ENCODE data around the gene PCNX2. TPM values are rescaled to one million over a fixed set of nuclear protein-coding genes. Genes with fewer than 3 reads are reported as not detected.

The PCNX2 gene
- total RNA-seq, 1 donor from 2014 or later, result 17.2 TPM

DNA sequence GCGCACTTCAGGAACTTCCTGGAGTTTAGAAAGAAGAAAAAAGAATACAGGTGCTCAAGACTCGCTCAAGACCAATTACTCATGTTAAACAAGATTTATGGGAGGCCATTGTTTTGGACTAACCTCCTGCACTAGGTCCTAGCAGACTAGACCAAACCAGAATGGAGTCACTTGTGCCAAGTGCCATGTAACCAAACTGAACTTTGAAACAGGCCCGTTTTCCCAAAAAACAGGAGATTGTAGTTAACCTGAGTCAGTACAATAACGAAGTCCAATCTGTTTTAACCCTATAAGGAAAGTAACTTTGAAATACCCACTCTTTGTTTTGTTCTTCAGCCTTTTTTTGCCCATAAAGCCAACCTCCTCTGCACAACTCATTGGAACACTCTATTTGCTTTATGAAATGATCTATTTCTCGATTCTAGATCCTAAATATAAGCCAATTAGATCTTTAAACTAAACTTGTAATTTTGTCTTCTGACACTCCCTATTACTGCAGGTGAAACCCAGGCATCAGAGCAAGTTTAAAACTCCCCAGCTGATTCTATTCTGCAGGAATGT lies 345.8 kb downstream of the PCNX2 start:
- Mint-ChIP-seq H3K9me3 (ENCODE audit: unreplicated experiment) (peaks cover 3% of the 10 kb centered on the region), H3K36me3 (ENCODE audit: unreplicated experiment) (no peaks in the 10 kb centered on the region), H3K4me1 (ENCODE audit: unreplicated experiment) (peaks cover 30% of the 10 kb centered on the region), H3K27me3 (ENCODE audit: unreplicated experiment) (no peaks in the 10 kb centered on the region), H3K4me3 (ENCODE audit: unreplicated experiment) (peak overlapping the region; percentile 94), H3K27ac (ENCODE audit: unreplicated experiment) (peak overlapping the region; percentile 89)
- DNase-seq (ENCODE audit: extremely low spot score, unreplicated experiment), result no peak
- TF ChIP-seq, protein P1, sequence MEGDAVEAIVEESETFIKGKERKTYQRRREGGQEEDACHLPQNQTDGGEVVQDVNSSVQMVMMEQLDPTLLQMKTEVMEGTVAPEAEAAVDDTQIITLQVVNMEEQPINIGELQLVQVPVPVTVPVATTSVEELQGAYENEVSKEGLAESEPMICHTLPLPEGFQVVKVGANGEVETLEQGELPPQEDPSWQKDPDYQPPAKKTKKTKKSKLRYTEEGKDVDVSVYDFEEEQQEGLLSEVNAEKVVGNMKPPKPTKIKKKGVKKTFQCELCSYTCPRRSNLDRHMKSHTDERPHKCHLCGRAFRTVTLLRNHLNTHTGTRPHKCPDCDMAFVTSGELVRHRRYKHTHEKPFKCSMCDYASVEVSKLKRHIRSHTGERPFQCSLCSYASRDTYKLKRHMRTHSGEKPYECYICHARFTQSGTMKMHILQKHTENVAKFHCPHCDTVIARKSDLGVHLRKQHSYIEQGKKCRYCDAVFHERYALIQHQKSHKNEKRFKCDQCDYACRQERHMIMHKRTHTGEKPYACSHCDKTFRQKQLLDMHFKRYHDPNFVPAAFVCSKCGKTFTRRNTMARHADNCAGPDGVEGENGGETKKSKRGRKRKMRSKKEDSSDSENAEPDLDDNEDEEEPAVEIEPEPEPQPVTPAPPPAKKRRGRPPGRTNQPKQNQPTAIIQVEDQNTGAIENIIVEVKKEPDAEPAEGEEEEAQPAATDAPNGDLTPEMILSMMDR (IDR thresholded peaks at IDR 0.05), result no peak

DNA sequence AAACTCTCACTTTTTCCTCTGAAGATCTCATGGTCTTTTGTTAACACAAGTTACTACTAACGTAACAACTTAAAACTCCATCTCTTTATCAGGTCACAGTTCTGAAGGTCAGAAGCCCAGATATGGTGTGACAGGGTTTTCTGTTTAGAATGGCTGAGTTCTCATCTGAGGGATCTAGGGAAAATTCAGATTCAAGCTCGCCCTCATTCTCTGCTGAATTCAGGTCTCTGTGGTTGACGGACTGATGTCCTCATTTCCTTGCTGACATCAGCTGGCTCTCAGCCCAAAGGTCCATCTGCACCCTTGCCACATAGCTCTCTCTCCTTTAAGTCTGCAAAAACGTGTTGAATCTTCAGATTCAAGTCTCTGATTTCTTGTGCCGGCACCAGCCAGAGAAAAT lies 351.2 kb downstream of the PCNX2 start:
- Mint-ChIP-seq H3K27me3 (ENCODE audit: unreplicated experiment) (peaks cover 3% of the 10 kb centered on the region), H3K27ac (ENCODE audit: unreplicated experiment) (no peak overlapping the region), H3K4me1 (ENCODE audit: unreplicated experiment) (no peaks in the 10 kb centered on the region), H3K4me3 (ENCODE audit: unreplicated experiment) (no peak overlapping the region), H3K9me3 (ENCODE audit: unreplicated experiment) (peaks cover 3% of the 10 kb centered on the region), H3K36me3 (ENCODE audit: unreplicated experiment) (no peaks in the 10 kb centered on the region)
- TF ChIP-seq, protein P1 (IDR thresholded peaks at IDR 0.05), result no peak
- DNase-seq (ENCODE audit: extremely low spot score, unreplicated experiment), result no peak

DNA sequence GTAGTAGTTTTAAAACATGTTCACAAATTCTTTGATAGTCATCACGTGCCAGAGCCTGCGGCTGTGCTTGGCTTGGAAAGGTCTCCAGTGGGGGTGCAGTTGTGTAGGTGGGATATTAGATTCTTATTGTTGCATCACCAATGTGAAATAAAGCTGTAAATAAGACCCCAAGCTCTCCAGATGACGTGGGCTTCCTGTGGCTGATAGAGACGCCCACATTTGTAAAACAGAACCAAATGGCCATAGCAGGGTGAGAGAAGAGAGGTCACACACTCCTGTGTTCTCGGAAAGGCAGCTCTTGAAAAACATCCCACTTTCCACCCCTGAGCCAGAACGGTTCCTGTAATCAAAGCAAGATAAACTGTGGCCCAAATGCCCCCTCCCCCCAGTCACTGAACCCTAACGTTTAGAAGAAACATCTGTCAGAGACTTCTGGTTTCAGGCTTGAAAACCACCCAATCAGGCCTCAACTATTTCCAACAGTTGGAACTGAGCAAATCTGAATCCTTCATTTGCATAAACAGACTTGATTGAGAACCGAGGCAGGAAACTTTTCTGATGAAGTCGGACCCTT lies 351.8 kb downstream of the PCNX2 start:
- H3K4me1 Mint-ChIP-seq (ENCODE audit: unreplicated experiment), result no peaks in the 10 kb centered on the region
- peaks cover 3% of the 10 kb centered on the region for H3K9me3 Mint-ChIP-seq (ENCODE audit: unreplicated experiment)
- peaks cover 3% of the 10 kb centered on the region for H3K27me3 Mint-ChIP-seq (ENCODE audit: unreplicated experiment)
- H3K36me3 Mint-ChIP-seq (ENCODE audit: unreplicated experiment), result no peaks in the 10 kb centered on the region
- no peak overlapping the region for H3K4me3 Mint-ChIP-seq (ENCODE audit: unreplicated experiment)
- TF ChIP-seq, protein P1 (IDR thresholded peaks at IDR 0.05), result no peak
- H3K27ac Mint-ChIP-seq (ENCODE audit: unreplicated experiment), result no peak overlapping the region
- DNase-seq (ENCODE audit: extremely low spot score, unreplicated experiment), result no peak

DNA sequence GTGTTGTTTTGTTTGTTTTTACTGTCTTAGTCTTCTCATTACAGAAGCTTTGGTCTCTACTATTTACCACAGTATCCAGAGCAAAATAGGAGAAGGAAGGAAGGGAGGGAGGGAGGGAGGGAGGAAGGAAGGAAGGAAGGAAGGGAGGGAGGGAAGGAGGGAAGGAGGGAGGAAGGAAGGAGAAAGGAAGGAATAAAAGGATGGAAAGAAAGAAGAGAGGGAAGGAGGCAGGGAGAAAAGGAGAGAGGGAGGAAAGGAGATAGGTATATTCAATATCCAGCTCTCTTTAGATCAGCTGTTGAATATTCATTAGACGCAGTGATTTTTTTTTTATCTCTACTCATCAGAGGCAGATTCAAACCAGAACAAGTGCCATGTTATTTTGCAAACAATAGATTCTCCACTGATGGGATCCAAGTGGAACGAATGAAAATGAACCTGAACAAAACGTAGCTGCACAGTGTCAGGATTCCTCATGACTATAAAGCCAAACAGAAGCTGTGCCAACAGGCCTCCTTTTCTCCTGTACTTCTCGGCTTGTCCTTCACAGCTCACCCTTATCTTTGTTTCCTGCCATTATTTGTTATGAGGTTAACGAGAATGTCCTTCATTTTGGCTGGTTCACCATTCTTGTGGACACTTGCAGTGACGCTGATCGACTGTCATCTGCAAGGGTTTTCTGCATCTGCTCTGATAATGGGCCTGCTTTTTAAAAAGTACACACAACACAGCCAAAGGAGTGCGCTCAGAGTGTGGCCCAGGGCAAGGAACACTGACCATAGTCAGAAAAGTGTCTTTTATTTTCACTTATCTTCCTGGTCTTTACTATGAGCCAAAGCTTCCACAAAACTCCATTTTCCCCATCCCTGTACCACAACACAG lies 352.9 kb downstream of the PCNX2 start:
- no peaks in the 10 kb centered on the region for H3K4me1 Mint-ChIP-seq (ENCODE audit: unreplicated experiment)
- peaks cover 7% of the 10 kb centered on the region for H3K27me3 Mint-ChIP-seq (ENCODE audit: unreplicated experiment)
- DNase-seq (ENCODE audit: extremely low spot score, unreplicated experiment), result no peak
- H3K27ac Mint-ChIP-seq (ENCODE audit: unreplicated experiment), result no peak overlapping the region
- no peaks in the 10 kb centered on the region for H3K36me3 Mint-ChIP-seq (ENCODE audit: unreplicated experiment)
- TF ChIP-seq, protein P1 (IDR thresholded peaks at IDR 0.05), result no peak
- no peak overlapping the region for H3K4me3 Mint-ChIP-seq (ENCODE audit: unreplicated experiment)
- H3K9me3 Mint-ChIP-seq (ENCODE audit: unreplicated experiment), result peaks cover 3% of the 10 kb centered on the region

DNA sequence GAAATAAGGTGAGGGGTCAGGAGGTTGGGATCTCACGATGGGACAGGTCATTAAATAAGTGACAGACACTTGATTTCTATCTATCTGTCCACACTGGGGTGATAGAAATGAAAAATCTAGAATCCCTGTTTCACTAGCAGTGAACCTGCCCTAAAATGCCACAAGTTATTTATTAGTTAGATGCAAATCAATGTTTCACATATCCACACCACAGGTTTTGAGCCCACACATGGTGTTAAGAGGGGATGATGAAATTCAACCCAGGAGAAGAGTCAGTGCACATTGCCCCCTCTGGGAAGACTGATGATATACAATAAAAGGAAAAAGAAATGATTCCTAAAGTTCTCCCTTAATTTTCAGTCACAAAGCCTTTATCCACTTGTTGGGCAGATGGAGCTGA lies 355.3 kb downstream of the PCNX2 start:
- H3K27ac Mint-ChIP-seq (ENCODE audit: unreplicated experiment), result no peak overlapping the region
- TF ChIP-seq, protein P1 (IDR thresholded peaks at IDR 0.05), result no peak
- no peak overlapping the region for H3K4me3 Mint-ChIP-seq (ENCODE audit: unreplicated experiment)
- H3K36me3 Mint-ChIP-seq (ENCODE audit: unreplicated experiment), result no peaks in the 10 kb centered on the region
- peaks cover 7% of the 10 kb centered on the region for H3K27me3 Mint-ChIP-seq (ENCODE audit: unreplicated experiment)
- no peaks in the 10 kb centered on the region for H3K4me1 Mint-ChIP-seq (ENCODE audit: unreplicated experiment)
- DNase-seq (ENCODE audit: extremely low spot score, unreplicated experiment), result no peak
- peaks cover 3% of the 10 kb centered on the region for H3K9me3 Mint-ChIP-seq (ENCODE audit: unreplicated experiment)
